ENCODE data around the gene ARHGAP26.

Gene ARHGAP26

DNA sequence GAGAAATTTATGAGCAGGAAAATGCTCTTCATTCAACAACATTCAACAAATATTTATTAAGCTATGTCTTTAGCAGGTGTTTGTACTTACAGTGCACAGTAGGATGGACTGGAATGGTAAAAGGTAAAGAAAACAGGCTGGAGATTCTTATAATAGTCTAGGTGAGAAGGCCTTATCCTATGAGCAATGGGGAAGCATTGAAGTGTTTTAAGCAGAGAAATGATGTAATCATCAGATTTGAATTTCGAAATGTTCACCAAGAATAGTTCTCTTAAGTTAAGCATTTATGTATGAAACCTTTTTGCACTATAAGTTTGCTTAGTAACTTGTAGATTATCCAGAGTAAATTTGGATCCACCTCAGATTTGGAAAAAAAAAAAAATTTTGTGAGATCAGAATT lies 424.0 kb downstream of the ARHGAP26 start:
- Histone ChIP-seq H3K36me3 (ENCODE audit: insufficient read depth) (no peaks in the 10 kb centered on the region), H3K4me3 (IDR thresholded peaks at IDR 0.05; ENCODE audit: insufficient read depth, low read depth, low read length) (no peak overlapping the region), H2AFZ (ENCODE audit: low read depth) (no peak overlapping the region), H3K27me3 (ENCODE audit: insufficient read depth, low read depth) (no peaks in the 10 kb centered on the region), H3K9ac (no peak overlapping the region), H3K79me2 (ENCODE audit: insufficient read depth, low read depth) (no peaks in the 10 kb centered on the region), H3K4me1 (ENCODE audit: low read depth, poor library complexity, severe bottlenecking) (peaks cover 99% of the 10 kb centered on the region), H3K27ac (no peak overlapping the region; the same call in 1 of the 2 replicates), H3K4me2 (0 out of 2 replicates have a peak overlapping the region, but pooled peaks have one; percentile 66), H4K20me1 (ENCODE audit: insufficient read depth) (no peaks in the 10 kb centered on the region)
- TF ChIP-seq, protein P1, sequence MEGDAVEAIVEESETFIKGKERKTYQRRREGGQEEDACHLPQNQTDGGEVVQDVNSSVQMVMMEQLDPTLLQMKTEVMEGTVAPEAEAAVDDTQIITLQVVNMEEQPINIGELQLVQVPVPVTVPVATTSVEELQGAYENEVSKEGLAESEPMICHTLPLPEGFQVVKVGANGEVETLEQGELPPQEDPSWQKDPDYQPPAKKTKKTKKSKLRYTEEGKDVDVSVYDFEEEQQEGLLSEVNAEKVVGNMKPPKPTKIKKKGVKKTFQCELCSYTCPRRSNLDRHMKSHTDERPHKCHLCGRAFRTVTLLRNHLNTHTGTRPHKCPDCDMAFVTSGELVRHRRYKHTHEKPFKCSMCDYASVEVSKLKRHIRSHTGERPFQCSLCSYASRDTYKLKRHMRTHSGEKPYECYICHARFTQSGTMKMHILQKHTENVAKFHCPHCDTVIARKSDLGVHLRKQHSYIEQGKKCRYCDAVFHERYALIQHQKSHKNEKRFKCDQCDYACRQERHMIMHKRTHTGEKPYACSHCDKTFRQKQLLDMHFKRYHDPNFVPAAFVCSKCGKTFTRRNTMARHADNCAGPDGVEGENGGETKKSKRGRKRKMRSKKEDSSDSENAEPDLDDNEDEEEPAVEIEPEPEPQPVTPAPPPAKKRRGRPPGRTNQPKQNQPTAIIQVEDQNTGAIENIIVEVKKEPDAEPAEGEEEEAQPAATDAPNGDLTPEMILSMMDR (conservative IDR thresholded peaks at IDR 0.05; ENCODE audit: low read depth, low read length), result no peak

DNA sequence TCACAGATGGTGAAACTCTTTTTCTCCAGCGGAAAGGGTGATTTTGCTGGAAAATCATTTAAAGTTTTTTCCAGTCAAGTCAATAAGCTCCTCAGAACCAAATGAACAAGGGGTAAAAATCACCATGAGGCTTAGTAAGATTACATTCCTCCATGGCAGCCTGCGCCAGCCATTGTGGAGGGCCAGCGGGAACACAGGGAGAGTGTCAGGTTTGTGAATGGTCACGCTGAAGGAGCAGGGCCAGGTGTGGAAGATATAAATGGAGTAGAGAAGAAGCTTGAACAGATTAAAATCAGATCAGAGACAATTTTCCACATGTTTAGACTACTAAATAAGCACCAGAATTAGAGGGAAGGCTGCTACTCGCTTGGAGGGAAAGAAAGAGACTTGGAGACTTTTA lies 424.5 kb downstream of the ARHGAP26 start:
- TF ChIP-seq, protein P1 (conservative IDR thresholded peaks at IDR 0.05; ENCODE audit: low read depth, low read length), result no peak
- peaks cover 99% of the 10 kb centered on the region for H3K4me1 ChIP-seq (ENCODE audit: low read depth, poor library complexity, severe bottlenecking)
- peak overlapping the region; percentile 90; the same call in 1 of the 2 replicates for H3K27ac ChIP-seq
- peak overlapping the region; percentile 66; the same call in 1 of the 2 replicates for H3K4me2 ChIP-seq
- H4K20me1 ChIP-seq (ENCODE audit: insufficient read depth), result no peaks in the 10 kb centered on the region
- H3K4me3 ChIP-seq (IDR thresholded peaks at IDR 0.05; ENCODE audit: insufficient read depth, low read depth, low read length), result no peak overlapping the region
- no peak overlapping the region for H3K9ac ChIP-seq
- H3K79me2 ChIP-seq (ENCODE audit: insufficient read depth, low read depth), result no peaks in the 10 kb centered on the region
- H3K36me3 ChIP-seq (ENCODE audit: insufficient read depth), result no peaks in the 10 kb centered on the region
- H3K27me3 ChIP-seq (ENCODE audit: insufficient read depth, low read depth), result no peaks in the 10 kb centered on the region
- no peak overlapping the region for H2AFZ ChIP-seq (ENCODE audit: low read depth)

DNA sequence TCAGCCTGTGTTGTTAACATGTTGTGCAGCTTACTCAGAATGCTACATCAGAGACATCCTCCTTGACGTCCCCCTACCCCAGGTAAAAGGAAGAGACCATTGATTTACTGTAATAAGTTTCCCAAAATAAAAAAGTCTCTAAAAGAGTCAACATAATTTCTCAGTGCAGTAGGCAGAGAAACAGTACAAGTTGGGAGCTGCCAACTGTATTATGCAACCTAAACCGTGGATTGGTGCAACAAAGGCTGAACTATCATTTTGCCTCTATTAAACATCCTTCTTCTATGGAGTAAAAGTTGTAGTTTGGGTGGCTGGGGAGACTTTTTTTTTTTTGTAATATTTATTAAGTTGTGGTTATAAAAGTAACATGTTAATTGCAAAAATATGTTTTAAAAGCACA lies 425.3 kb downstream of the ARHGAP26 start:
- Histone ChIP-seq H3K4me2 (peak overlapping the region; percentile 66), H3K4me1 (ENCODE audit: low read depth, poor library complexity, severe bottlenecking) (peaks cover 99% of the 10 kb centered on the region), H3K36me3 (ENCODE audit: insufficient read depth) (no peaks in the 10 kb centered on the region), H3K27ac (peak overlapping the region; percentile 90), H3K27me3 (ENCODE audit: insufficient read depth, low read depth) (no peaks in the 10 kb centered on the region), H3K79me2 (ENCODE audit: insufficient read depth, low read depth) (no peaks in the 10 kb centered on the region), H4K20me1 (ENCODE audit: insufficient read depth) (no peaks in the 10 kb centered on the region), H3K9ac (peak overlapping the region; percentile 54; the same call in 1 of the 2 replicates), H2AFZ (ENCODE audit: low read depth) (no peak overlapping the region), H3K4me3 (IDR thresholded peaks at IDR 0.05; ENCODE audit: insufficient read depth, low read depth, low read length) (no peak overlapping the region)
- TF ChIP-seq, protein P1 (conservative IDR thresholded peaks at IDR 0.05; ENCODE audit: low read depth, low read length), result no peak

DNA sequence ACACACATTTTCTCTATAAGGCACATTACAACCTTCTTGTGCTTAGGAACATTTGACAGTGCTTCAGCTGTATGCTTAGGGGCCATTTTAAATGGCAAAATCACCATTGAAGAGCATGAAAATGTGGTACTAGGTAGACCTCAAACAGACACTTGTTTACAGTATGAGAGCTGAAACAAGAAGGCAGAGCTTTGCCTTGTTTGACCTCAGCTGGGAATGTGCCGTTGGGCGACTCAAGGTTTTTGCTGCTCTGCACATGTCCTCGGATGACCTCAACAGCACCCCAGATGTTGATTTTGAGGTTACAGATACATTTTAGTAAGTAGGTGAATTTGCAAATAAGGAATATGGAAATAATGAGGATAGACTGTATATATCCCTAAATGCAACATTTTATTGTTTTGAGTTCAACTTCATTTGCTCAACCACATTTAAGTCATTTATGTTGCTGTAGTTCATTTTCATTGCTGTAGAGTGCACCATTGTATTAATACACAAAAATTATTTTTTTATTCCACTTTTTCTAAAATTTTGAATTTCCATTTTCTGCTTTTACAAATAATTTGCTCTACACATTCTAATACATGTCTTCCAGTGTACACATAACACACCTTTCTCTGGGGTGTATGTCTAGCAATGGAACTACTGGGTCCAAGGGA lies 426.6 kb downstream of the ARHGAP26 start:
- Histone ChIP-seq H3K79me2 (ENCODE audit: insufficient read depth, low read depth) (no peaks in the 10 kb centered on the region), H4K20me1 (ENCODE audit: insufficient read depth) (no peaks in the 10 kb centered on the region), H3K4me2 (peak overlapping the region; percentile 66), H3K4me1 (ENCODE audit: low read depth, poor library complexity, severe bottlenecking) (peaks cover 99% of the 10 kb centered on the region), H3K27ac (peak overlapping the region; percentile 90), H3K27me3 (ENCODE audit: insufficient read depth, low read depth) (no peaks in the 10 kb centered on the region), H3K4me3 (IDR thresholded peaks at IDR 0.05; ENCODE audit: insufficient read depth, low read depth, low read length) (no peak overlapping the region), H2AFZ (ENCODE audit: low read depth) (peak overlapping the region; percentile 15; the same call in 1 of the 2 replicates), H3K9ac (peak overlapping the region; percentile 54), H3K36me3 (ENCODE audit: insufficient read depth) (no peaks in the 10 kb centered on the region)
- TF ChIP-seq, protein P1 (conservative IDR thresholded peaks at IDR 0.05; ENCODE audit: low read depth, low read length), result peak; percentile 38; the same call in 1 of the 2 replicates
